Panc1 (cell line): ENCODE measurements around the gene ZNF710. TPM values are rescaled to one million over a fixed set of nuclear protein-coding genes. Genes with fewer than 3 reads are reported as not detected.

Experiments
- ATAC-seq: fragments of 200-7000 bp; cut with Tn5 transposase; 2 replicates; pipeline ENCODE4 v1.9.1; 2020; ENCODE audit warnings: mild to moderate bottlenecking, moderate library complexity
- BruUV-seq: library from RNA; stranded (reverse); fragments of 400-500 nt; replicated peaks from 2 replicates; lab custom pipeline; 2021; lab: Mats Ljungman, UMichigan
- CTCF ChIA-PET: fragments of 300-600 bp; sonication (Branson Sonifier 250); formaldehyde crosslinking; loops from one replicate; lab custom pipeline; 2022; ENCODE audit warnings: antibody characterized with exemption; lab: Charles Lee
- POLR2A ChIA-PET: fragments of 300-600 bp; sonication (Branson Sonifier 250); formaldehyde crosslinking; loops from one replicate; lab custom pipeline; 2022; ENCODE audit warnings: antibody characterized with exemption; lab: Charles Lee
- DNase-seq: peaks from one replicate; pipeline ENCODE4 v3.0.0-alpha.2; 2010; ENCODE audit warnings: low read depth, low spot score
- H3K27ac ChIP-seq: 2 replicates; pipeline ENCODE4 v1.5.1; 2011; ENCODE audit warnings: mild to moderate bottlenecking, low read length, inconsistent platforms
- H3K27me3 ChIP-seq: fragments of 200-500 bp; sonication (Bioruptor generic); 2 replicates; pipeline ENCODE4 v1.6.0; 2014; ENCODE audit warnings: low read length, inconsistent platforms; ENCODE audit not compliant: control insufficient read depth, insufficient read depth
- H3K36me3 ChIP-seq: fragments of 200-500 bp; sonication (Bioruptor generic); 2 replicates; pipeline ENCODE4 v1.5.1; 2014; ENCODE audit warnings: inconsistent platforms, mild to moderate bottlenecking, low read length, moderate library complexity; ENCODE audit not compliant: control insufficient read depth, insufficient read depth
- H3K4me1 ChIP-seq: 2 replicates; pipeline ENCODE4 v1.5.1; 2011; ENCODE audit warnings: inconsistent platforms, mild to moderate bottlenecking, low read length, moderate library complexity; ENCODE audit not compliant: control insufficient read depth, insufficient read depth
- H3K4me3 ChIP-seq, 2 experiments: 2 replicates each; pipeline ENCODE4 v1.5.1; 2011 to 2012; ENCODE audit warnings: low read depth in 2 of 2, low read length in 2 of 2, mild to moderate bottlenecking in 2 of 2, inconsistent platforms in 1 of 2, moderate library complexity in 1 of 2
- H3K9me3 ChIP-seq: fragments of 200-500 bp; sonication (Bioruptor generic); 2 replicates; pipeline ENCODE4 v1.5.1; 2014; ENCODE audit warnings: low read depth, mild to moderate bottlenecking, inconsistent platforms, low read length, moderate library complexity; ENCODE audit not compliant: control insufficient read depth, insufficient read depth
- POLR2AphosphoS5 ChIP-seq: IDR thresholded peaks from 2 replicates; pipeline ENCODE4 v1.6.1; 2012; ENCODE audit warnings: mild to moderate bottlenecking, low read depth, low read length, moderate library complexity
- SIN3A ChIP-seq: IDR thresholded peaks from 2 replicates; pipeline ENCODE4 v1.6.1; 2012; ENCODE audit warnings: low read depth, mild to moderate bottlenecking, low read length, moderate library complexity, borderline replicate concordance; ENCODE audit not compliant: insufficient read depth
- TCF7L2 ChIP-seq: IDR thresholded peaks from 2 replicates; pipeline ENCODE4 v1.6.1; 2011; ENCODE audit warnings: mild to moderate bottlenecking, low read depth, low read length, inconsistent platforms
- in situ Hi-C: cut with HindIII; loops from 2 replicates; pipeline ENCODE4 v1.10.0; 2016; ENCODE audit warnings: low sequenced_read_pairs, low pct_unique_long_range_greater_than_20kb
- intact Hi-C: fragments of 100-400 bp; cut with micrococcal nuclease; formaldehyde crosslinking; loops from one replicate; pipeline ENCODE4 v1.10.0; 2022; ENCODE audit not compliant: unreplicated experiment
- total RNA-seq: library from RNA; stranded (reverse); gene quantifications from one replicate; pipeline ENCODE4 v1.2.1, GENCODE V29; 2021; ENCODE audit not compliant: unreplicated experiment
- TF ChIP-seq, protein P1 (sequence below): fragments of 450-650 bp; IDR thresholded peaks from 2 replicates; pipeline ENCODE4 v1.5.1; 2017; ENCODE audit warnings: mild to moderate bottlenecking
- TF ChIP-seq, protein P2 (sequence below), 2 experiments: IDR thresholded peaks; 2 replicates each; pipeline ENCODE4 v1.6.1; 2011 to 2012; ENCODE audit warnings: low read depth in 2 of 2, control low read depth in 1 of 2, low read length in 1 of 2, mild to moderate bottlenecking in 1 of 2, moderate library complexity in 1 of 2; ENCODE audit not compliant: insufficient read depth in 1 of 2

The ZNF710 gene
- total RNA-seq, 1 experiment from 2014 or later: 15.8 TPM

DNA sequence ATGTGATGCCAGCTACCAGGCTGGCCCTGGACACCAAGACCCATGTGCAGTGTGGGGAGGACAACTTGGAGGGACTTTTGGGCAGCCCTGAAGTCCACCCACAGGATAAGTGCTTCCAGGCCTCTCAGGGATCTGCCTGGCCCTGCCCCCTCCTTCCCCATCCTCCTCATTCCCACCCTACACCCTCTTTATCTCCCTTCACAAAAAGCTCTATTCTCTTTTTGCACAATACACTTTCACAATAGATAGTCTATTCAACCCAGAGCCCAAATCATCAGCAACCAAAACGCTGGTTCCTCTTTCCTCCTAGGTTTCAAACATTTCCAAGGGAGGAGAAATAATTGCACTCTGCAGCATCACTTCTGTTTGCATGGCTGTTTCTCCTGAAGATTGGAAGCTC is 7.8 kb upstream of the ZNF710 start:
- H3K9me3 ChIP-seq: no peaks in the 10 kb centered on the region
- no peak overlapping the region for H3K4me3 ChIP-seq
- H3K27ac ChIP-seq: no peak overlapping the region
- ChIA-PET POLR2A (no interaction called here), CTCF (interaction anchor here (0.8 kb wide), 1 partner anchor 118 kb away, joined by 3 read pairs; no protein-coding TSS in a partner anchor)
- ATAC-seq: no peak
- intact Hi-C loops: no loop called here
- no peaks in the 10 kb centered on the region for H3K36me3 ChIP-seq
- no peak for DNase-seq
- in situ Hi-C loops: no loop called here
- peaks cover 10% of the 10 kb centered on the region for H3K4me1 ChIP-seq
- BruUV-seq: no TSS peak
- TF ChIP-seq POLR2AphosphoS5: no peak
- TF ChIP-seq, protein P1, sequence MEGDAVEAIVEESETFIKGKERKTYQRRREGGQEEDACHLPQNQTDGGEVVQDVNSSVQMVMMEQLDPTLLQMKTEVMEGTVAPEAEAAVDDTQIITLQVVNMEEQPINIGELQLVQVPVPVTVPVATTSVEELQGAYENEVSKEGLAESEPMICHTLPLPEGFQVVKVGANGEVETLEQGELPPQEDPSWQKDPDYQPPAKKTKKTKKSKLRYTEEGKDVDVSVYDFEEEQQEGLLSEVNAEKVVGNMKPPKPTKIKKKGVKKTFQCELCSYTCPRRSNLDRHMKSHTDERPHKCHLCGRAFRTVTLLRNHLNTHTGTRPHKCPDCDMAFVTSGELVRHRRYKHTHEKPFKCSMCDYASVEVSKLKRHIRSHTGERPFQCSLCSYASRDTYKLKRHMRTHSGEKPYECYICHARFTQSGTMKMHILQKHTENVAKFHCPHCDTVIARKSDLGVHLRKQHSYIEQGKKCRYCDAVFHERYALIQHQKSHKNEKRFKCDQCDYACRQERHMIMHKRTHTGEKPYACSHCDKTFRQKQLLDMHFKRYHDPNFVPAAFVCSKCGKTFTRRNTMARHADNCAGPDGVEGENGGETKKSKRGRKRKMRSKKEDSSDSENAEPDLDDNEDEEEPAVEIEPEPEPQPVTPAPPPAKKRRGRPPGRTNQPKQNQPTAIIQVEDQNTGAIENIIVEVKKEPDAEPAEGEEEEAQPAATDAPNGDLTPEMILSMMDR: no peak
- TF ChIP-seq, protein P2, sequence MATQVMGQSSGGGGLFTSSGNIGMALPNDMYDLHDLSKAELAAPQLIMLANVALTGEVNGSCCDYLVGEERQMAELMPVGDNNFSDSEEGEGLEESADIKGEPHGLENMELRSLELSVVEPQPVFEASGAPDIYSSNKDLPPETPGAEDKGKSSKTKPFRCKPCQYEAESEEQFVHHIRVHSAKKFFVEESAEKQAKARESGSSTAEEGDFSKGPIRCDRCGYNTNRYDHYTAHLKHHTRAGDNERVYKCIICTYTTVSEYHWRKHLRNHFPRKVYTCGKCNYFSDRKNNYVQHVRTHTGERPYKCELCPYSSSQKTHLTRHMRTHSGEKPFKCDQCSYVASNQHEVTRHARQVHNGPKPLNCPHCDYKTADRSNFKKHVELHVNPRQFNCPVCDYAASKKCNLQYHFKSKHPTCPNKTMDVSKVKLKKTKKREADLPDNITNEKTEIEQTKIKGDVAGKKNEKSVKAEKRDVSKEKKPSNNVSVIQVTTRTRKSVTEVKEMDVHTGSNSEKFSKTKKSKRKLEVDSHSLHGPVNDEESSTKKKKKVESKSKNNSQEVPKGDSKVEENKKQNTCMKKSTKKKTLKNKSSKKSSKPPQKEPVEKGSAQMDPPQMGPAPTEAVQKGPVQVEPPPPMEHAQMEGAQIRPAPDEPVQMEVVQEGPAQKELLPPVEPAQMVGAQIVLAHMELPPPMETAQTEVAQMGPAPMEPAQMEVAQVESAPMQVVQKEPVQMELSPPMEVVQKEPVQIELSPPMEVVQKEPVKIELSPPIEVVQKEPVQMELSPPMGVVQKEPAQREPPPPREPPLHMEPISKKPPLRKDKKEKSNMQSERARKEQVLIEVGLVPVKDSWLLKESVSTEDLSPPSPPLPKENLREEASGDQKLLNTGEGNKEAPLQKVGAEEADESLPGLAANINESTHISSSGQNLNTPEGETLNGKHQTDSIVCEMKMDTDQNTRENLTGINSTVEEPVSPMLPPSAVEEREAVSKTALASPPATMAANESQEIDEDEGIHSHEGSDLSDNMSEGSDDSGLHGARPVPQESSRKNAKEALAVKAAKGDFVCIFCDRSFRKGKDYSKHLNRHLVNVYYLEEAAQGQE (IDR thresholded peaks at IDR 0.05; ENCODE audit: insufficient read depth in 1 of 2, low read depth in 2 of 2, low read length in 1 of 2): no peak
- TF ChIP-seq TCF7L2: no peak
- TF ChIP-seq SIN3A: no peak
- H3K27me3 ChIP-seq: no peaks in the 10 kb centered on the region

DNA sequence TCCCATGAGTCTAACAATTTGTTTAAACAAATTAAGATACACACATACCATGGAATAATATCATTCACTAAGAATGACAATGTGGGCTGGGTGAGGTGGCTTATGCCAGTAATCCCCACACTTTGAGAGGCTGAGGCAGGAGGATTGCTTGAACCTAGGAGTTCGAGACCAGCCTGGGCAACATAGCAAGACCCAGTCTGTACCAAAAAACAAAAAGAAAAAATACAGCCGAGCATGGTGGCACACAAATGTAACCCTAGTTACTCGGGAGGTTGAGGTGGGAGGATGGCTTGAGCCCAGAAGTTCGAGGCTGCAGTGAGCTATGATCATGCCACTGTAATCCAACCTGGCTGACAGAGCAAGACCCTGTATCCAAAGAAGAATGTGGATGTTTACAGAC is 4.0 kb upstream of the ZNF710 start:
- Histone ChIP-seq H3K4me1 (peaks cover 32% of the 10 kb centered on the region), H3K27ac (no peak overlapping the region), H3K27me3 (no peaks in the 10 kb centered on the region), H3K4me3 (no peak overlapping the region), H3K9me3 (no peaks in the 10 kb centered on the region), H3K36me3 (no peaks in the 10 kb centered on the region)
- ATAC-seq (no peak), DNase-seq (no peak)
- ChIA-PET POLR2A (interaction anchor here (0.6 kb wide), 1 partner anchor 76 kb away, joined by 9 read pairs; no protein-coding TSS in a partner anchor), CTCF (no interaction called here)
- intact Hi-C loops: no loop called here
- no TSS peak for BruUV-seq
- TF ChIP-seq, protein P1: no peak
- TF ChIP-seq TCF7L2 (no peak), POLR2AphosphoS5 (no peak), SIN3A (no peak)
- TF ChIP-seq, protein P2 (IDR thresholded peaks at IDR 0.05; ENCODE audit: insufficient read depth in 1 of 2, low read depth in 2 of 2, low read length in 1 of 2): no peak
- in situ Hi-C loops: no loop called here
